Type B pancreatic cell (in vitro differentiated cells): Measurements from ENCODE around the gene MRGPRG. TPM values are rescaled to one million over a fixed set of nuclear protein-coding genes. Genes with fewer than 3 reads are reported as not detected.

Experiments
- DNase-seq: peaks from one replicate; pipeline ENCODE4 v3.0.0; 2021; ENCODE audit warnings: mixed read lengths; ENCODE audit not compliant: unreplicated experiment; ENCODE audit errors: extremely low spot score
- H3K27ac Mint-ChIP-seq: 2 replicates; pipeline ENCODE4 v1.8.0; 2021; ENCODE audit warnings: mild to moderate bottlenecking, mixed read lengths
- H3K27me3 Mint-ChIP-seq: 2 replicates; pipeline ENCODE4 v1.8.0; 2021; ENCODE audit warnings: mixed read lengths
- H3K36me3 Mint-ChIP-seq: 2 replicates; pipeline ENCODE4 v1.8.0; 2021; ENCODE audit warnings: mixed read lengths
- H3K4me1 Mint-ChIP-seq: one replicate; pipeline ENCODE4 v1.8.0; 2021; ENCODE audit warnings: mixed read lengths; ENCODE audit not compliant: unreplicated experiment
- H3K4me3 Mint-ChIP-seq: 2 replicates; pipeline ENCODE4 v1.8.0; 2021; ENCODE audit warnings: mild to moderate bottlenecking, mixed read lengths
- H3K9me3 Mint-ChIP-seq: 2 replicates; pipeline ENCODE4 v1.8.0; 2021; ENCODE audit warnings: mixed read lengths
- total RNA-seq: library from RNA; stranded (reverse); gene quantifications from 2 replicates; pipeline ENCODE4 v1.2.1, GENCODE V29; 2021; ENCODE audit warnings: low replicate concordance
- TF ChIP-seq, protein P1 (sequence below): fragments of 200-600 bp; sonication (generic); conservative IDR thresholded peaks from 2 replicates; pipeline ENCODE4 v1.5.0; 2021; ENCODE audit warnings: antibody characterized with exemption, mild to moderate bottlenecking

MRGPRG gene
- total RNA-seq, 1 donor from 2014 or later = not detected

- Mint-ChIP-seq H3K4me3 (no peak overlapping the region), H3K4me1 (peaks cover 4% of the 10 kb centered on the region), H3K27ac (no peak overlapping the region), H3K9me3 (no peaks in the 10 kb centered on the region), H3K27me3 (peaks cover 45% of the 10 kb centered on the region), H3K36me3 (no peaks in the 10 kb centered on the region)
- TF ChIP-seq, protein P1, sequence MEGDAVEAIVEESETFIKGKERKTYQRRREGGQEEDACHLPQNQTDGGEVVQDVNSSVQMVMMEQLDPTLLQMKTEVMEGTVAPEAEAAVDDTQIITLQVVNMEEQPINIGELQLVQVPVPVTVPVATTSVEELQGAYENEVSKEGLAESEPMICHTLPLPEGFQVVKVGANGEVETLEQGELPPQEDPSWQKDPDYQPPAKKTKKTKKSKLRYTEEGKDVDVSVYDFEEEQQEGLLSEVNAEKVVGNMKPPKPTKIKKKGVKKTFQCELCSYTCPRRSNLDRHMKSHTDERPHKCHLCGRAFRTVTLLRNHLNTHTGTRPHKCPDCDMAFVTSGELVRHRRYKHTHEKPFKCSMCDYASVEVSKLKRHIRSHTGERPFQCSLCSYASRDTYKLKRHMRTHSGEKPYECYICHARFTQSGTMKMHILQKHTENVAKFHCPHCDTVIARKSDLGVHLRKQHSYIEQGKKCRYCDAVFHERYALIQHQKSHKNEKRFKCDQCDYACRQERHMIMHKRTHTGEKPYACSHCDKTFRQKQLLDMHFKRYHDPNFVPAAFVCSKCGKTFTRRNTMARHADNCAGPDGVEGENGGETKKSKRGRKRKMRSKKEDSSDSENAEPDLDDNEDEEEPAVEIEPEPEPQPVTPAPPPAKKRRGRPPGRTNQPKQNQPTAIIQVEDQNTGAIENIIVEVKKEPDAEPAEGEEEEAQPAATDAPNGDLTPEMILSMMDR = no peak
- no peak for DNase-seq
Observed at GRCh38 chr11:3201677-3202181, 16.9 kb downstream of the MRGPRG start.

- Mint-ChIP-seq H3K4me1 (peaks cover 4% of the 10 kb centered on the region), H3K9me3 (no peaks in the 10 kb centered on the region), H3K4me3 (no peak overlapping the region), H3K36me3 (no peaks in the 10 kb centered on the region), H3K27me3 (peaks cover 45% of the 10 kb centered on the region), H3K27ac (no peak overlapping the region)
- no peak for DNase-seq
- TF ChIP-seq, protein P1 = no peak
Observed at GRCh38 chr11:3201112-3201581, 17.5 kb downstream of the MRGPRG start.

GRCh38 chr11:3200388-3201111, 18.1 kb downstream of the MRGPRG start:
- peak; percentile 66 for DNase-seq
- Mint-ChIP-seq H3K27me3 (peaks cover 43% of the 10 kb centered on the region), H3K27ac (no peak overlapping the region), H3K4me1 (peaks cover 8% of the 10 kb centered on the region), H3K9me3 (no peaks in the 10 kb centered on the region), H3K36me3 (no peaks in the 10 kb centered on the region), H3K4me3 (no peak overlapping the region)
- TF ChIP-seq, protein P1 = no peak

DNA sequence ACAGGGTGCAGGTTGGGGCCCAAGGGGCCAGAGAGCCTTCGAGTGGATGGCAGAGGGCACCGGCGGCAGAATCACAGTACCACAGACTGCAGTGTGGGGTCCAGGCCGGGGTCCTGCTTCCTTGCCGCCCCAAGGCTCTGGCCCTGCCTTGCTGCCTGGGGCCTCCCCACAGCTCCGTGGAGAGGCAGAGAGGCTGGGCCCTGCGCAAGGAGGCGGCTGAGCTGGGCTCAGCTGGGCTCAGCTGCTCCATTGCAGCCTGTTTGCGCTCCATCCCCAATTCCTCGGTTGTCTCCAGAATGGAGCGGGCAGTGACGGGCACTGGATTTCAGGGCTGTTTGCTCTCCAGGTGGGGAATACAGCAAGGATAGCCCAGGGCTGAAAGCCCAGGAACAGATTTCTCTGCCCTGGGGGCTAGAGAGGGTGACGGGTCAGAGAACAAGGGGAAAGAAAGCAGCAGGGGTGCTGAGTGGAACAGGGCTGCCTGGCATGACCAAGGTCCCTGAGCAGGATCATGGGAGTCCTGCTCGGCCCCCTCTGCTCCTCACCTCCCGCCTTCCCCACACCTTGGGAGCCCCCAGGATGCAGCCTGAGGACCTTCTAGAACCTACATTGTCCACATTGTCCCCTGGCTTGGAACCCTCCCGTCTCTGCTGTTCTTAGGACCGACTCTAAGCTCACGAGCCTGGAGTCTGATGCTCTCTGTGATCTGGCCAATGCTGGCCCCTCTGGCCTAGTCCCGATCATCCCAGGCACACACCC, 18.9 kb downstream of the MRGPRG start:
- Mint-ChIP-seq H3K36me3 (no peaks in the 10 kb centered on the region), H3K9me3 (no peaks in the 10 kb centered on the region), H3K27ac (no peak overlapping the region), H3K4me1 (peaks cover 8% of the 10 kb centered on the region), H3K4me3 (no peak overlapping the region), H3K27me3 (peaks cover 34% of the 10 kb centered on the region)
- TF ChIP-seq, protein P1 = no peak
- DNase-seq = peak; percentile 59

DNA sequence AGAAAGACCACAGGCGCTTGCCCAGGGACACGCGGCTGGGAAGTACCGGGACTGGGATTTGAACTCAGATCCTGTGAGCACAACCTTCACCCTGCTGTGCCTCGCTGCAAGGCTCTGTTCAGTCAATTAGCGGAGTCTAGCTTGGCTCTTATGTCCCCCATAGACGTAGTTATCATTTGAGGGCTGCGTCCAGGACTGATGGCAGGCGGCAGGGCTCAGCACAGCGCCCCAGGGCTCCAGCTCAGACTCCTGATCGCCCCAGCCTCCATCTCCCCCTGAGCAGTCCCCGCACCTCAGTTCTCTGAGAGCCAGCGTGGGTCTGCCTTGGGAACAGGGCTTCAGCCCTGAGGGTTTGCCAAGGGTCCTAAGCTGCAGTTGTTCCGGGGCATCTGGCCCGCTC, 19.8 kb downstream of the MRGPRG start:
- no peak overlapping the region for H3K27ac Mint-ChIP-seq
- no peaks in the 10 kb centered on the region for H3K9me3 Mint-ChIP-seq

More for the DNA sequence above, 19.8 kb downstream of the MRGPRG start:
- Mint-ChIP-seq H3K27me3 (peaks cover 33% of the 10 kb centered on the region), H3K4me1 (peaks cover 8% of the 10 kb centered on the region), H3K4me3 (no peak overlapping the region), H3K36me3 (no peaks in the 10 kb centered on the region)
- no peak for DNase-seq
- TF ChIP-seq, protein P1 = no peak
